ENCODE results near the gene BGN.

DNA sequence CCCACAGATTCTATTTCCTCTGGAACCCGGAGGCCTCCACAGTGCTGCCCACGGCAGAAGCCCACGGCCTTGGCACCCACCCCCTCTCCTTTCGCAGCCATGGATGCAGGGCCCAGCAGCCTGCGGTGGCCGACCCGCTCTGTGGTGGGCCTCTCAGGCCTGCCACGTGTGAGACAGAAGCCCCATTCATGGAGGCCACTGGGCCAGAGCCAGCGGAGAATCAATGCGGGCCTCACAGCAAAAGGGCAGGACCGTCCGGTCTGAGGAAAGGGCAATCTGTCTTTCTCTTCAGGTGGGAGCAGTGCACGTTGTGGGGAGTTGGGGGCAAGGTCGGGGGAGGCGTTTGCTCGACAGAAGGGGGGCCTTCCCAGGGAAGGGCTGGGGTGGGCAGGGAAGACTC is 16.0 kb upstream of the BGN start:
- TF ChIP-seq CTCF (IDR thresholded peaks at IDR 0.05), result no peak
- TF ChIP-seq POLR2A (IDR thresholded peaks at IDR 0.05), result no peak

All from stomach (tissue), 4 donors.